ENCODE measurements around the gene ARSI.
A peak's percentile ranks its signal among the peaks of the same experiment; 100 is the strongest.

The ARSI gene

DNA sequence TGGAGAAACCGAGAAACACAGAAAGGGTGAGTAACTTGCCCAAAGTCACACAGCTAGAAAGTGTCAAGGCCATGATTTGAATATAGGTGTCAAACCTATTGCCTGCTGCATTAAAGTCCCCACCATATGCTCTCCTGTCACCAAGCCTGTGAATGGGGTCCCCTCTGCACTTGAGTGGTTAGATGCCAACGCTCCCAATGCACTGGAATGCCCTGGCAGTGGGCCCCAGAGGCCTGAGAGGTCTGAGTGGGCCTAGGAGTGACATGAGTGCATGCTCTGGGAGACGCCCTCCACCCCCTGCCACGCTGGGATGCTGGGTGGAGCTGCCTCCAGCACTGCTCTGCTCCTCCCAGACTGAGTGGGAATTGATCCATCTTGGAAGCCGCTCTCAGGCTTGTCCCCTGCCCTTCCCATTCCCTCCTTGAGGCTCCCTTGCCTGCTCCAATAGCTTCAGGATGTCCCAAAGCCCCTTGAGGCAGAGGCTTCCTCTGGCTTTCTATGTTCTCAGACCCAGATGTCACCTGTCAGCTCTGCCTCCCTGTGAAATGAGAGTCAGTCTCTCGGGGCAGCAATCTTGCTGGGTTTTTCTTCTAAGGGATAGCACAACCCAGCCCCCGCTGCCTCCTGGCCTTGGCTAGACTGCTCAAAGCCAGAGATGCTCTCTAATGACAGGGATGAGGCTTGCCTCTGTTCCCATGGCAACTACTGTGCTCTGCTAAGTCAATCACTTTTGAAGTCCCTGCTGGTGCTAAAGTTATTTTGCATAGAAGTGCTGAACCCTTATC, 6.6 kb upstream of the ARSI start:
- in situ Hi-C loops (cut with MboI; ENCODE audit: low sequenced_read_pairs) = no loop called here
- Histone ChIP-seq H3K9me3 (no peaks in the 10 kb centered on the region; the same call in 1 of the 2 replicates), H3K27me3 (ENCODE audit: low read depth) (no peaks in the 10 kb centered on the region), H3K36me3 (replicated peaks) (no peaks in the 10 kb centered on the region), H3K4me1 (peaks cover 24% of the 10 kb centered on the region), H3K4me3 (no peak overlapping the region)
- peak; percentile 45 to 46 for DNase-seq (ENCODE audit: low spot score in 2 of 2)

DNA sequence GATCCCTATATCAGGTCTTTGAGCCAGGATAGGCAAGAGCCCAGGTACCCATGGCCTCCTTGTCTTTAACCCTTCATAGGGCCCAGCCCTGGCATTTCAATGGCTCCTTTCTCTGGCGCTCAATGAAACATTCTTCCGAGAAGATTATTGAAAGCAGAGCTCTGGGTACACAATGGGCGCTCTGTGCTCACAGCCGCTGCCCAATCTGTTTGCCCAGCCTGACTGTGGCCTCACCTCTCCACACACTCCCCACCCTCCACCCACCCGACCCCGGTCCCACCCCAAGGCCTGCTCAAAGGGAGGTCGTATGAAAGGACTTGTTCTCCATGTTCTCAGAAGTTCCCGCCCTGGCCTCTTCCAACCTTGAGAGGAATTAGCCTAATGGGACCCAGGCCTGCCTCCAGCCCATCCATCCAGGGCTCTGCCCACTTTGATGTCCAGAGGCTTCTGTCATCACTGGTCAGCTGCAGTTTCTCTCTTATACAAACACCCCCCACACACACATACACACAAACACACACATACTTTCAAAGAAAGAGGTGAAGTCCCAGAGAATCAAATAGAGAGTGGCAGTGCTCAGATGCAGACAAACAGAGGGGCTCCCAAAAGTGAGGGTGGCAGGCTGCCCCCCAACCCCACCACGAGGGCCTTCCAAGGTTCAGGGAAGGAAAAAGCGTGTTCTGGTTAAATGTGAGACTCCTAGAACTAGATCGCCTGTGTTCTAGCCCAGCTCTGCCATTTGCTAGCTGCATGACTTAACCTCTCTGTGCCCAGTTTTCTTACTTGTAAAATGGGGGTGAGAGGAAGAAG, 5.1 kb upstream of the ARSI start:
- in situ Hi-C loops (cut with MboI; ENCODE audit: low sequenced_read_pairs) = no loop called here
- no peak for DNase-seq (ENCODE audit: low spot score in 2 of 2)

DNA sequence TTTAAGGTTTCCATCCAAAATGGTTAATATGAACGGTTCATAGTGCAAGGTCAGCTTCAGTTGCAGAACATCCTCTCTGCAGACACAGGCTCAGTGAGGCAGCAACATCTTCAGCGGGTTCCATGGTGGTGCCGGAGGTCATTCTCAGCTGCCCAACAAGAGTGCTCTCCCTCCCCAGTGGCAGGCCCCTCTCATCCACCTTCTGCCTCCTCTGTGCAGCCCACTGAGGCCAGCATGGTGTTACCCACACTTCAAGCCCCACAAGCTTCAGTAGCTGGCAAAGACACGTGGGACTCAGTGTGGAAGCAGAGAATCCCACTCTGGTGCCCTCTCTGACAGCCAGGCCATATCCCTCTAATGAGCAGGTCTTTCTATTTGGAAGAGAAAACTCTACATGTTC, 4.1 kb upstream of the ARSI start:
- in situ Hi-C loops (cut with MboI; ENCODE audit: low sequenced_read_pairs) = no loop called here
- H3K36me3 ChIP-seq (replicated peaks) = no peaks in the 10 kb centered on the region
- no peak overlapping the region for H3K4me3 ChIP-seq
- peaks cover 39% of the 10 kb centered on the region for H3K4me1 ChIP-seq
- H3K27me3 ChIP-seq (ENCODE audit: low read depth) = no peaks in the 10 kb centered on the region
- H3K9me3 ChIP-seq = no peaks in the 10 kb centered on the region; the same call in 1 of the 2 replicates
- DNase-seq (ENCODE audit: low spot score in 2 of 2) = no peak

More for the DNA sequence above, 5.1 kb upstream of the ARSI start:
- Histone ChIP-seq H3K9me3 (no peaks in the 10 kb centered on the region; the same call in 1 of the 2 replicates), H3K4me1 (peaks cover 39% of the 10 kb centered on the region), H3K36me3 (replicated peaks) (no peaks in the 10 kb centered on the region), H3K4me3 (no peak overlapping the region), H3K27me3 (ENCODE audit: low read depth) (no peaks in the 10 kb centered on the region)

DNA sequence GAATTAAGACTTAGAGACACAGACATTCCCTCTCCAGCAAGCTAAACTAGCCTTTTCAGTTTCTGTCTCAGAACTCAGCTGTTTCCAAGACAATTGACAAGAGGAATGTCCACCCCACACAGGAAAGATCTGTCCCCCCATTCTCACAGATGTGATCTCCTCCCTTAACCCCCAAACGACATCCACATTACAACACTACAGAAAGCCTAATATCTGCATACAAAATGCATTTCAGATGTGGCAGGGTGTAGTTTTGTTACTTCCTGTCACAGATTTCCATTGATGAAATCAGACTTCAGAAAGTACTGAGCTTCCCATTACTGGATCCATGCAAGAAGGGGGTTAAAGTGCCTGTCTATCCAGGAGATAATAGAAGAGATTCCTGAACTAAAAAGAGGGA, 2.9 kb upstream of the ARSI start:
- H3K27me3 ChIP-seq (ENCODE audit: low read depth) = no peaks in the 10 kb centered on the region
- in situ Hi-C loops (cut with MboI; ENCODE audit: low sequenced_read_pairs) = no loop called here

DNA sequence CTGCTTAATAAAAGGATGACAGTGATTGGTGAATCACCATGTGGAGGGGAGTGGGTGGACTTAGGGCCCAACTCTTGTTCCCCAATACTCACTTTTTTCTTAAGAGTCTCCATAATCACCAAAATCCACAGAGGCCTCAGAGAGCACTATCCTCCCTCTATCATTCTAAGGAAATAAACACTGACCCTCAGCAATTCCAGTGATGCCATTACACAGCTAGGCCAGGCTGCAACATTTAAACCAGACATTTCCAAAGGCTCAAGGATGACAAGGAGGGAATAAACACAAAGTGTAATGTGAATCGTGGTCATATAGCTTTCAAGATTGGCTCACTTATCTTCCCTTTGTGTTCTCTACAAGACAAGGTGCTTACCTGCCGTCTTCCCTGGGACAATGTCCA, 2.4 kb upstream of the ARSI start:
- no peak for DNase-seq (ENCODE audit: low spot score in 2 of 2)
- Histone ChIP-seq H3K9me3 (no peaks in the 10 kb centered on the region; the same call in 1 of the 2 replicates), H3K4me3 (no peak overlapping the region), H3K36me3 (replicated peaks) (no peaks in the 10 kb centered on the region), H3K4me1 (peaks cover 44% of the 10 kb centered on the region), H3K27me3 (ENCODE audit: low read depth) (no peaks in the 10 kb centered on the region)
- in situ Hi-C loops (cut with MboI; ENCODE audit: low sequenced_read_pairs) = no loop called here

More for the DNA sequence above, 2.9 kb upstream of the ARSI start:
- peaks cover 44% of the 10 kb centered on the region for H3K4me1 ChIP-seq
- no peak overlapping the region for H3K4me3 ChIP-seq
- no peak for DNase-seq (ENCODE audit: low spot score in 2 of 2)
- no peaks in the 10 kb centered on the region for H3K36me3 ChIP-seq (replicated peaks)
- no peaks in the 10 kb centered on the region; the same call in 1 of the 2 replicates for H3K9me3 ChIP-seq

DNA sequence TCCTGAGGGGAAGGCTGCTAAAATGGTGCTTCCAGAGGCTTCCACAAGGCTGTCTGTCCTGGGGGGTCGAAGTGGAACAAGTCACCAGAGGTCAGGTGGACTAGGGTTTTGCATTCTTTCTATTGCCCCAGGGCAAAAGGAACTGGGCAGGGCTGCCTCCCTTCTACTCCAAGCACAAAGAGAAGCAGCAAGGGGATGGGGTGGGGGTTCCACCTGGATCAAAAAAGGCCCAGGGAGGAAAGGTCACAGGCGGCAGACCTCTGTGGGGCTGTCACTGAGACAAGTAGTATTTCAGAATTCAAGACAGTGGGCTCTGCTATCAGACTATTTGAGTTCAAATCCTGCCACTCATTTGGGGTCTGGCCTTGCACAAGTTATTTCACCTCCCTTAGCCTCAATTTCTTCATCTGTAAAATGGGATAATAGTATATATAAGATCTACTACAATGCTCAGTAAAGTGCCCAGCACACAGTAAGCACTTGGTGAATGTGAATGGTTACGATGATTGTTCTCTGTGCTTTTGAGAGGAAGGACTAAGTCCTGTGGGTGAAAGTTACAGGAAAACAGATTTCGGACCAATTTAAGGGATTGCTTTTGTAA, 1.9 kb upstream of the ARSI start:
- in situ Hi-C loops (cut with MboI; ENCODE audit: low sequenced_read_pairs) = no loop called here
- no peak overlapping the region for H3K4me3 ChIP-seq
- no peaks in the 10 kb centered on the region for H3K27me3 ChIP-seq (ENCODE audit: low read depth)

DNA sequence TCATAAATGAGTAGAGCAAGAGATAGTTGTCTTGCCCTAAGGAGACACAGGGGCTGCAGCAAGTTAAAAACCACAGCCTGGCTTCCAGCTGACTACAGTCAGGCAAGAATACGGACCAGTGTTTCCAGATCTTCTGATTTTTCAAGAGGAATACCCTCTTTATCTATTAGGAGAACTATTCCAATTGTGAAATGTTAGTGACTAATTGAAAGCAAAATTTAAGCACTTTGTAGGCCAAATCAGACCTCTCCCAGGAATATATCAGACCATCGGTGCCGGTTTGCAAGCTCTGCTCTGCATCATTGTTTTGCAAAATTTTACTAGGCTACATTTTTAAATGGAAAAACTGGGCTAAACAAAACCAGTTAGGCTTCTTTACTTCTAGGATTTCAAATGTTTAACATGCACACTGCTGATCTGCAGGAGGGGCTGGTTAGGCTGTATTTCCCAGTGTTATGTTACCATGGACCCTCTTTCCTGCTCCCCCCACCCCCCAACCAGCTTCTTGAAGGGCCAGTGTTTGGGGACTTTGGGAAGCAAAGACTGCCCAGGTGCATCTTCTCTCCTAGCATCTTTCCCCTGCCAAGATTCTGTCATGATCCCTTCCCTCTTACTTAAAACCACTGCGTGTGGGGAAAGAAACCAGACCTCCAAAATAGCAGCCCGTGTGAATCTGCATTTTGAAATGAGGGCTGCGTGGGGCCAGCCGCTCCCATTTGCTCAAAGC, 1.1 kb upstream of the ARSI start:
- Histone ChIP-seq H3K9me3 (no peaks in the 10 kb centered on the region), H3K36me3 (replicated peaks) (no peaks in the 10 kb centered on the region), H3K4me3 (no peak overlapping the region), H3K27me3 (ENCODE audit: low read depth) (no peaks in the 10 kb centered on the region), H3K4me1 (peaks cover 48% of the 10 kb centered on the region)
- in situ Hi-C loops (cut with MboI; ENCODE audit: low sequenced_read_pairs) = no loop called here
- DNase-seq (ENCODE audit: low spot score in 2 of 2) = peak; percentile 61 to 69

More for the DNA sequence above, 1.9 kb upstream of the ARSI start:
- Histone ChIP-seq H3K4me1 (peaks cover 41% of the 10 kb centered on the region), H3K9me3 (no peaks in the 10 kb centered on the region), H3K36me3 (replicated peaks) (no peaks in the 10 kb centered on the region)
- DNase-seq (ENCODE audit: low spot score in 2 of 2) = no peak

DNA sequence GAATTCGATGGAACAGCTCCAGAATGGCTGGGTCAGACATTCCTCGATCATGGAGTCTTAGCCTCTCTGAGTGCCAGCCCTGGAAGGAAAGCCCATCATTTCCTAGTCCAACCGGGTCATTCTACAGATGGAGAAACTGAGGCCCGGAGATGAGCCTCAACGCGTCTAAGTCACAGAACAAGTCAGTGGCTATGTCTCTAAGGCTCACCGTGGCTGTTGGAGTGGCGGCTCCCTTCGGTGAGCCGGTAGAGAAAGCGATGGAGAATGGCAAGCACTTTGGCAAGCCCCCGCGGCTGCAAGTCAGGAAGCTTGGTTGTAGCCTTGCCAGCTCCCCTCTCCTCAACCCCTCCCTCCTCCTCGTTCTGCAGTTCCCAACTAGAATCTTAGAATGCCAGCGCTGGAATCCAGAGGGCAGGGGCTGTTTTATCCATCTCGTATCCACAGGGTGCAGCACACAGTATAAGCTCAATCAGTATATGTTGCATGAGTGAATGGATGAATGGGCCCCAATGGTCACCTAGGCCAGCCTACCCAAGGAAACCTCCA, 438 bp upstream of the ARSI start:
- Histone ChIP-seq H3K4me1 (peaks cover 46% of the 10 kb centered on the region), H3K4me3 (no peak overlapping the region), H3K27me3 (ENCODE audit: low read depth) (no peaks in the 10 kb centered on the region), H3K36me3 (replicated peaks) (no peaks in the 10 kb centered on the region), H3K9me3 (no peaks in the 10 kb centered on the region)
- DNase-seq (ENCODE audit: low spot score in 2 of 2) = peak in 1 of 2 experiments; percentile 32
- in situ Hi-C loops (cut with MboI; ENCODE audit: low sequenced_read_pairs) = no loop called here

DNA sequence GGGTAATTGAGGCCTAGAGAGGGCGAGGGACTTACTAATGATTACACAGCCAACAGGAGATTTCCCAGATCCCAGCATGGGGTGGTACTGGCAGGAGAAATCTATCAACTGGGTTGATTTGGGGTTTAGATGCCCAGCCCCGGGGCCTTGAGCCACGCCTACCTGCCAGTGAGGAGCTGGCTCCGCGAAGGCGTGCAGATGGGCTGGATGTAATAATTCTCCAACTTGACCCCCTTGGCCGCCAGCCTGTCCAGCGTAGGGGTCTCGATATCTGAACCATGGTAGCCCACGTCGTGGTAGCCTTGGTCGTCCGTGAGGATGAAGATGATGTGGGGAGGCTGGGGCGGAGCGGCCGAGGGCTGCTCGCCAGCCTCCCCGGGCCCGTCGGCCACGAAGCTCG, 804 bp downstream of the ARSI start:
- no peak for DNase-seq (ENCODE audit: low spot score in 2 of 2)
- Histone ChIP-seq H3K27me3 (ENCODE audit: low read depth) (no peaks in the 10 kb centered on the region), H3K4me1 (peaks cover 44% of the 10 kb centered on the region), H3K4me3 (no peak overlapping the region), H3K36me3 (replicated peaks) (no peaks in the 10 kb centered on the region), H3K9me3 (no peaks in the 10 kb centered on the region)
- in situ Hi-C loops (cut with MboI; ENCODE audit: low sequenced_read_pairs) = no loop called here

DNA sequence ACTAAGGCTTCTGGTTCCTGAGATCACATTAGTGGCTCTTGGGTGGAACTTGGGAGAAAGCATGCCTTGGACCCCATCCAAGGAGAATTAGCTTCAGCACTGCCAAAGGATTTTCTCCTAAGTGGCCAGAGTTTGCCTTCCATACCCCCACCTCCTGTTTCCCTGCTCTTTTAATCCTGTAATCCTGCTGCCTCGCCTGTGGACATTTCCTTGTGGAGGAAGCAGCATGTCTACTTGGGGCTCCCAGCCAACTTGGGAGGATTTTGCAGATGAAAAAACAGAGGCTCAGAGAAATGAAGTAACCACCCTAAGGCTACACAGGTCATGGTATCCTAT, 1.6 kb downstream of the ARSI start:
- Histone ChIP-seq H3K9me3 (no peaks in the 10 kb centered on the region), H3K36me3 (replicated peaks) (no peaks in the 10 kb centered on the region), H3K4me1 (peaks cover 40% of the 10 kb centered on the region), H3K4me3 (no peak overlapping the region), H3K27me3 (ENCODE audit: low read depth) (no peaks in the 10 kb centered on the region)
- DNase-seq (ENCODE audit: low spot score in 2 of 2) = peak in 1 of 2 experiments; percentile 39
- in situ Hi-C loops (cut with MboI; ENCODE audit: low sequenced_read_pairs) = no loop called here

DNA sequence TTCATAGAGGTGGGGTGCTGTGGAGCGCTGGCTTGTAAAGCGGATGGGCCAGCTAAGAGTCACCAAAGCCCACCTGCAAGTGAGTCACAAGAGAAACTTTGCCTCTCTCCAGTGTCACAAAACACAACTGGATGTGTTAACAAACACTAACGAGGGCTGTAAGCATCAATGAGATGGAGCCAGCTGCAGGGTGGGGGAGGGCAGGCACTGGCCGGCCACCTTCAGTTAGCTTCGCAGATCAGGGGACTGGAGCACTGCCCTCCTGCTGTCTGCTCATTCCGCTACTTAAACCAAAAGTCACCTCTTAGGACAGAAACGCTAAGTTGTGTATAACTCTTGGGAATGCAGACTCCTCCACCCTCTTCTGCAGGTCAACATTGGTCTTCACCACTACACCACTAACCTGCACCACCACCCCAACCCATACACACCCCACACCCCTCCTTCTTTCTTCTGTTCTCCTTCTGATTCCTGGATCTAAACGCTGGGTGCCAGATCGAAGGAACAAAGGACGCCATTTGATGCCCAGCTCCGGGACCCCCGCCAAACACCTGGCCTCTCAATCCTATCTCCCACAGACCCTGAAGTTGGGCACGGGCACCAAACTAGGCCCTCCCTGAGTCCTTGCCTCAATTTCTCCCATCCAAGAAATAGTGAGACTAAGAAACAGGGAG, 2.1 kb downstream of the ARSI start:
- DNase-seq (ENCODE audit: low spot score in 2 of 2) = no peak
- no peaks in the 10 kb centered on the region for H3K9me3 ChIP-seq
- H3K27me3 ChIP-seq (ENCODE audit: low read depth) = no peaks in the 10 kb centered on the region
- H3K36me3 ChIP-seq (replicated peaks) = no peaks in the 10 kb centered on the region
- H3K4me1 ChIP-seq = peaks cover 36% of the 10 kb centered on the region
- H3K4me3 ChIP-seq = no peak overlapping the region
- in situ Hi-C loops (cut with MboI; ENCODE audit: low sequenced_read_pairs) = no loop called here

DNA sequence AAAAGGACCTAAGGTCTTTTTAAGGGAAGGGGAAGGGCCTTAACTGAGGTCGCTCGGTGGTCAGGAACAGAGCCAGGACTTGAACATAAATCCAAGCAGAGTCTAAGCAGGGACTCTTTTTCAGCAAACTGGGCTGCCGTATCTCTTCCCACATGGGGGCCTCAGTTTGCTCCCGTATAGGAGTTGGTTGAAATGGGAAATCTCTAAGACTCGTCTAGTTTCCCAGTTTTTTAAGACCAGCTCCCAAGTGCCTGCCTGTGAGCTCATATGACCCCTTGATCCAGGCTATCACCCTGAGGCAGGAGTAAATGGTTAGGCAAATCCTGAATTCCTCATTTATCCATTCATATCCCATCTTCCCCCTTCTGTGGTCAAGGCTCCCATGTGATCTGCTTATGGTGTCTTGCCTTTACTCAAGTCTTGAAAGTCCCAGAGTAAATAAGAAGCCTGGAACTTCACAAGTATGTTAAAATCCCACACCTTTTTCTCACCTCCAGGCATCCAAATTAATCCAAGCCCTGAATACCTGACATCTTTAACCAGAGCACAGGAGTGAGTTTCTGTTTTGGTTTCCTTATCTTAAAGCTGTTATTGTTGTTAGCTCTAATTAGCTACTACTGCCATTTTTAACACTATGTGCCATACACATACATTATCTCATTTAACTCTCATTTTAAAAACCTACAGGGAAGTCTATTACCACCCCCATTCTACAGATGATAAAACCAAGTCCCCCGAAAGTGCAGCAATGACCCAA, 3.0 kb downstream of the ARSI start:
- no peak for DNase-seq (ENCODE audit: low spot score in 2 of 2)
- H3K27me3 ChIP-seq (ENCODE audit: low read depth) = no peaks in the 10 kb centered on the region
- no peaks in the 10 kb centered on the region for H3K36me3 ChIP-seq (replicated peaks)
- no peaks in the 10 kb centered on the region for H3K9me3 ChIP-seq
- no peak overlapping the region for H3K4me3 ChIP-seq
- peaks cover 36% of the 10 kb centered on the region for H3K4me1 ChIP-seq
- in situ Hi-C loops (cut with MboI; ENCODE audit: low sequenced_read_pairs) = no loop called here

All from HAP-1 (cell line).